ENCODE measurements around the gene ELMO1.

Gene ELMO1

DNA sequence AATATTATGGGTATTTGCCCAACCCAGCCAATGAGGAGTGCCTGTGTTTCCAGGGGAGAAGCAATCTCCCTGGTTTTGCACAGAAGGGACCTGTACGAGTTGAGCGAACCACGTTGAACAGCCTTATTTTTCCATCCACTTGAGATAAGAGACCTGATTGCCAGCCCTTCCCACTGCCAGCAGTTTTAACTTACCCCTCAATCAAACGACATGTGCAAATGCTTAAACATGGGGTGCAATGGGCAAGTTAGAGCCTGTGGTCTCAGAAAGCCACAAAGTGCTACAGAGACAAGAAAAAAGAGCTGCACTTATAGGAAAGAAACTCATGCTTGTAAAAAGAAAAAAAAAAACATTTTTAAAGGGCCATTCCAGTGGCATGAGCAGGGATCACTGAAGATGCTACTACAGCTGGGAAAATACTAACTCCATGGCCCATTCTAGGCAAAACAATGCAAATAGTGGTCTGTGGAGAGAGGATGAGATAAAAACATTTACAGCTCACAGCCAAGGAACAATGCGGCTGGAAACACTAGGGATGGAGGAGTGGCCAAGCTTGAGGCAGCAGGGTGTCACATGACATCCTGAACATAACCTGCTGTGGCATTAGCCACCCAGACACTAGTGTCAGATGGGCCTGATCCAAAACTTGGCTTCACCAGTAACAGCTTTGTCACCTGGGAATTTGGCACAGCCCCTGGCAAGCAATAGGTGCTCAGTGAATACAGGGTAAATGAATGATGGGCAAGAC lies 162.8 kb downstream of the ELMO1 start:
- peaks cover 7% of the 10 kb centered on the region for H3K4me1 ChIP-seq (ENCODE audit: control insufficient read depth, low read depth, low read length)
- peak; percentile 81 for DNase-seq
- H3K18ac ChIP-seq (ENCODE audit: low read length) = peak overlapping the region; percentile 39
- H2AK5ac ChIP-seq (ENCODE audit: low read length) = no peak overlapping the region
- peak overlapping the region; percentile 61 for H2BK120ac ChIP-seq (ENCODE audit: low read depth, low read length)
- H3K56ac ChIP-seq (ENCODE audit: low read length) = peak overlapping the region; percentile 42
- H2BK15ac ChIP-seq (replicated peaks; ENCODE audit: low read depth) = no peak overlapping the region
- H4K5ac ChIP-seq (ENCODE audit: low read length) = no peak overlapping the region
- H3K27me3 ChIP-seq (ENCODE audit: insufficient read depth, low read length, poor library complexity) = no peaks in the 10 kb centered on the region
- no peak overlapping the region for H3K23ac ChIP-seq (ENCODE audit: low read length)
- H3K79me1 ChIP-seq (ENCODE audit: low read length) = no peaks in the 10 kb centered on the region
- no peak overlapping the region for H3K4me3 ChIP-seq (ENCODE audit: low read length)
- H3K27ac ChIP-seq (ENCODE audit: low read depth, low read length) = peak overlapping the region; percentile 13
- H3K36me3 ChIP-seq (ENCODE audit: control insufficient read depth, insufficient read depth, low read length) = no peaks in the 10 kb centered on the region
- no peak overlapping the region for H4K8ac ChIP-seq (ENCODE audit: low read depth, low read length)
- H3K79me2 ChIP-seq (ENCODE audit: control insufficient read depth, insufficient read depth, low read length) = no peaks in the 10 kb centered on the region
- no peak overlapping the region for H3K4me2 ChIP-seq (ENCODE audit: low read length)
- H3K4ac ChIP-seq (ENCODE audit: low read depth, low read length) = peak overlapping the region; percentile 62
- H3K9ac ChIP-seq (ENCODE audit: low read length) = no peak overlapping the region
- H2BK5ac ChIP-seq (ENCODE audit: low read length) = peak overlapping the region; percentile 64
- no CpG with 5 or more reads among the region's 5 CpGs for WGBS (ENCODE audit: extremely low coverage, insufficient coverage, low lambda C conversion rate)

DNA sequence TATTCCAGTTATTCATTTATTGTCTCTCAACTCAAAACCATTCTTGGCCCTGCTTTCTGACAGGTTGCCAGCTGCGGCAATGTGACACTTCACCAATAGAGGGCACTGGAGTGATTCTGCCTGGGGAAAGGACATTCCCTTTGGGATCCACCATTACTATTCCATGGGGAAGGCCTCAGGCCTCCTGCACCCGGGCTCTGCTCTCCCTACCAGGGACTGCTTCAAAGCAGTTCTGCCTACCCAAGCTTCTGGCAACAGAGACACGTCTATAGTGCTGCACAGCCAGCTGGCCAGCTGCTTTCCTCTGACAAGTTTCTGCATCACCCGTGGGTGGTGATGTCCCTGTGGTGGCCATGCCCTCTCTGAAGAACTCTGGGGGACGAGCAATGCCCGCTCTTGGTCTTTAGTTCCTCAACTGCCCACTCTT lies 163.8 kb downstream of the ELMO1 start:
- Histone ChIP-seq H2BK5ac (ENCODE audit: low read length) (peak overlapping the region; percentile 52), H2BK120ac (ENCODE audit: low read depth, low read length) (no peak overlapping the region), H2BK15ac (replicated peaks; ENCODE audit: low read depth) (no peak overlapping the region), H4K5ac (ENCODE audit: low read length) (no peak overlapping the region), H3K4ac (ENCODE audit: low read depth, low read length) (no peak overlapping the region), H3K56ac (ENCODE audit: low read length) (peak overlapping the region; percentile 66), H3K79me1 (ENCODE audit: low read length) (no peaks in the 10 kb centered on the region), H3K18ac (ENCODE audit: low read length) (peak overlapping the region; percentile 56), H4K8ac (ENCODE audit: low read depth, low read length) (no peak overlapping the region), H3K36me3 (ENCODE audit: control insufficient read depth, insufficient read depth, low read length) (no peaks in the 10 kb centered on the region), H3K79me2 (ENCODE audit: control insufficient read depth, insufficient read depth, low read length) (no peaks in the 10 kb centered on the region), H3K4me3 (ENCODE audit: low read length) (no peak overlapping the region), H3K4me1 (ENCODE audit: control insufficient read depth, low read depth, low read length) (peaks cover 7% of the 10 kb centered on the region), H3K27ac (ENCODE audit: low read depth, low read length) (no peak overlapping the region), H2AK5ac (ENCODE audit: low read length) (no peak overlapping the region), H3K23ac (ENCODE audit: low read length) (no peak overlapping the region), H3K4me2 (ENCODE audit: low read length) (no peak overlapping the region), H3K9ac (ENCODE audit: low read length) (no peak overlapping the region), H3K27me3 (ENCODE audit: insufficient read depth, low read length, poor library complexity) (no peaks in the 10 kb centered on the region)
- DNase-seq = peak; percentile 78
- WGBS (ENCODE audit: extremely low coverage, insufficient coverage, low lambda C conversion rate) = no CpG with 5 or more reads among the region's 6 CpGs

DNA sequence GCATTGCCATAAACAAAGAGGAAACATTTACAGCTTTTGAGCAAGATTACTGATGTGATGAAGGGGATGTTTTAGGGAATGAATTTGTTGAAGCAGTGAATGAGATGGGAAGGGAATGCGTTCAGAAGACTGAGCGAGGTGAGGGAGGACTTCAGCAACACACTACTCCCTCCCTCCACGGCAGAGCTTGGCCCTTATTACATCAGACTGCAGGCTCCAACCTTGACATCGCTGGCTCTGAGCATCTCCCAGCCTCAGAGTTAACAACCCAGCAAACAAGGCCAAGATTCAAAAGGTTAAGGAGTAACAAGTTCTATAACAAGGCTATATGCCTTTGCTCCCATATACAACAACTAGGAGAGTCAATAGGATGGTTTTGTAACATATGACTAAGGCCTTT lies 164.4 kb downstream of the ELMO1 start:
- Histone ChIP-seq H3K27ac (ENCODE audit: low read depth, low read length) (no peak overlapping the region), H3K36me3 (ENCODE audit: control insufficient read depth, insufficient read depth, low read length) (no peaks in the 10 kb centered on the region), H3K4me3 (ENCODE audit: low read length) (no peak overlapping the region), H2AK5ac (ENCODE audit: low read length) (no peak overlapping the region), H3K27me3 (ENCODE audit: insufficient read depth, low read length, poor library complexity) (no peaks in the 10 kb centered on the region), H4K5ac (ENCODE audit: low read length) (no peak overlapping the region), H3K9ac (ENCODE audit: low read length) (no peak overlapping the region), H3K56ac (ENCODE audit: low read length) (peak overlapping the region; percentile 51), H3K79me2 (ENCODE audit: control insufficient read depth, insufficient read depth, low read length) (no peaks in the 10 kb centered on the region), H3K4ac (ENCODE audit: low read depth, low read length) (no peak overlapping the region), H2BK5ac (ENCODE audit: low read length) (no peak overlapping the region), H3K79me1 (ENCODE audit: low read length) (no peaks in the 10 kb centered on the region), H3K18ac (ENCODE audit: low read length) (no peak overlapping the region), H3K4me1 (ENCODE audit: control insufficient read depth, low read depth, low read length) (peaks cover 7% of the 10 kb centered on the region), H2BK120ac (ENCODE audit: low read depth, low read length) (no peak overlapping the region), H3K23ac (ENCODE audit: low read length) (no peak overlapping the region), H2BK15ac (replicated peaks; ENCODE audit: low read depth) (no peak overlapping the region), H4K8ac (ENCODE audit: low read depth, low read length) (no peak overlapping the region), H3K4me2 (ENCODE audit: low read length) (no peak overlapping the region)
- no peak for DNase-seq
- WGBS (ENCODE audit: extremely low coverage, insufficient coverage, low lambda C conversion rate) = no CpG with 5 or more reads among the region's 4 CpGs

GRCh38 chr7:37283716-37284115 lies 164.9 kb downstream of the ELMO1 start:
- no peak overlapping the region for H3K9ac ChIP-seq (ENCODE audit: low read length)
- H3K56ac ChIP-seq (ENCODE audit: low read length) = no peak overlapping the region
- peaks cover 7% of the 10 kb centered on the region for H3K4me1 ChIP-seq (ENCODE audit: control insufficient read depth, low read depth, low read length)
- WGBS (ENCODE audit: extremely low coverage, insufficient coverage, low lambda C conversion rate) = no CpG with 5 or more reads among the region's 4 CpGs
- H2BK120ac ChIP-seq (ENCODE audit: low read depth, low read length) = no peak overlapping the region
- H3K4me3 ChIP-seq (ENCODE audit: low read length) = no peak overlapping the region
- no peaks in the 10 kb centered on the region for H3K36me3 ChIP-seq (ENCODE audit: control insufficient read depth, insufficient read depth, low read length)
- no peak overlapping the region for H3K23ac ChIP-seq (ENCODE audit: low read length)
- no peaks in the 10 kb centered on the region for H3K27me3 ChIP-seq (ENCODE audit: insufficient read depth, low read length, poor library complexity)
- no peak overlapping the region for H3K4ac ChIP-seq (ENCODE audit: low read depth, low read length)
- no peak overlapping the region for H2AK5ac ChIP-seq (ENCODE audit: low read length)
- H3K4me2 ChIP-seq (ENCODE audit: low read length) = no peak overlapping the region
- no peak overlapping the region for H2BK15ac ChIP-seq (replicated peaks; ENCODE audit: low read depth)
- no peaks in the 10 kb centered on the region for H3K79me1 ChIP-seq (ENCODE audit: low read length)
- H2BK5ac ChIP-seq (ENCODE audit: low read length) = no peak overlapping the region
- no peak for DNase-seq
- H3K18ac ChIP-seq (ENCODE audit: low read length) = no peak overlapping the region
- no peak overlapping the region for H4K8ac ChIP-seq (ENCODE audit: low read depth, low read length)
- no peaks in the 10 kb centered on the region for H3K79me2 ChIP-seq (ENCODE audit: control insufficient read depth, insufficient read depth, low read length)
- H4K5ac ChIP-seq (ENCODE audit: low read length) = no peak overlapping the region
- H3K27ac ChIP-seq (ENCODE audit: low read depth, low read length) = no peak overlapping the region

- H2AK5ac ChIP-seq (ENCODE audit: low read length) = no peak overlapping the region
- no peak overlapping the region for H3K9ac ChIP-seq (ENCODE audit: low read length)
- H3K18ac ChIP-seq (ENCODE audit: low read length) = no peak overlapping the region
- H3K27ac ChIP-seq (ENCODE audit: low read depth, low read length) = no peak overlapping the region
- H3K4me2 ChIP-seq (ENCODE audit: low read length) = no peak overlapping the region
- no peak overlapping the region for H4K5ac ChIP-seq (ENCODE audit: low read length)
- no peak overlapping the region for H2BK15ac ChIP-seq (replicated peaks; ENCODE audit: low read depth)
- no peak overlapping the region for H3K4me3 ChIP-seq (ENCODE audit: low read length)
- H3K23ac ChIP-seq (ENCODE audit: low read length) = no peak overlapping the region
- DNase-seq = no peak
- H2BK120ac ChIP-seq (ENCODE audit: low read depth, low read length) = no peak overlapping the region
- no peaks in the 10 kb centered on the region for H3K36me3 ChIP-seq (ENCODE audit: control insufficient read depth, insufficient read depth, low read length)
- no peak overlapping the region for H3K4ac ChIP-seq (ENCODE audit: low read depth, low read length)
- no peak overlapping the region for H4K8ac ChIP-seq (ENCODE audit: low read depth, low read length)
- WGBS (ENCODE audit: extremely low coverage, insufficient coverage, low lambda C conversion rate) = no CpG with 5 or more reads among the region's 3 CpGs
- no peaks in the 10 kb centered on the region for H3K79me2 ChIP-seq (ENCODE audit: control insufficient read depth, insufficient read depth, low read length)
- no peaks in the 10 kb centered on the region for H3K79me1 ChIP-seq (ENCODE audit: low read length)
- H3K56ac ChIP-seq (ENCODE audit: low read length) = peak overlapping the region; percentile 57
- no peaks in the 10 kb centered on the region for H3K27me3 ChIP-seq (ENCODE audit: insufficient read depth, low read length, poor library complexity)
- H3K4me1 ChIP-seq (ENCODE audit: control insufficient read depth, low read depth, low read length) = peaks cover 7% of the 10 kb centered on the region
- H2BK5ac ChIP-seq (ENCODE audit: low read length) = no peak overlapping the region
Measured at GRCh38 chr7:37282927-37283326, 165.7 kb downstream of the ELMO1 start.

DNA sequence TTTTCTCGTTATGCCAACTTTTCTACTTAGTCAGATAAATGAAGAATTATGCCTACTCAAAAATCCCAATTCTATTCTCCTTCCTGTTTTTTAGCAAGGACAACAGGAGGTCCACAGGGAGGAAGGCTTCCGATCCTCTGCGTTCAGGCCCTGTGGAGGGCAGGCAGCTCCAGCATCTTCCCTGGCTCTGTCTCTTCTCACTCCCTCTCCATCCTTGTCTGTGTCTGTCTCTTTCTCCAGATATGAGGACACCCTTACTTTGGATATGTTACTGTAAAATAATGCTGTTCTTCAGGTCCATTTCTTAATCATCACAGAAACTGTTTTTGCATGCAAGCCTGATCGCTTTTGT lies 166.6 kb downstream of the ELMO1 start:
- no peak overlapping the region for H3K18ac ChIP-seq (ENCODE audit: low read length)

More for the DNA sequence above, 166.6 kb downstream of the ELMO1 start:
- Histone ChIP-seq H3K79me2 (ENCODE audit: control insufficient read depth, insufficient read depth, low read length) (no peaks in the 10 kb centered on the region), H3K79me1 (ENCODE audit: low read length) (peaks cover under 1% of the 10 kb centered on the region), H2AK5ac (ENCODE audit: low read length) (no peak overlapping the region), H2BK120ac (ENCODE audit: low read depth, low read length) (no peak overlapping the region), H3K27ac (ENCODE audit: low read depth, low read length) (no peak overlapping the region), H2BK15ac (replicated peaks; ENCODE audit: low read depth) (no peak overlapping the region), H3K4me1 (ENCODE audit: control insufficient read depth, low read depth, low read length) (peaks cover 7% of the 10 kb centered on the region), H2BK5ac (ENCODE audit: low read length) (no peak overlapping the region), H3K56ac (ENCODE audit: low read length) (no peak overlapping the region), H3K36me3 (ENCODE audit: control insufficient read depth, insufficient read depth, low read length) (no peaks in the 10 kb centered on the region), H3K23ac (ENCODE audit: low read length) (no peak overlapping the region), H4K5ac (ENCODE audit: low read length) (no peak overlapping the region), H3K27me3 (ENCODE audit: insufficient read depth, low read length, poor library complexity) (no peaks in the 10 kb centered on the region), H3K9ac (ENCODE audit: low read length) (no peak overlapping the region), H3K4me2 (ENCODE audit: low read length) (no peak overlapping the region), H4K8ac (ENCODE audit: low read depth, low read length) (no peak overlapping the region), H3K4ac (ENCODE audit: low read depth, low read length) (no peak overlapping the region), H3K4me3 (ENCODE audit: low read length) (no peak overlapping the region)
- no peak for DNase-seq
- WGBS (ENCODE audit: extremely low coverage, insufficient coverage, low lambda C conversion rate) = no CpG with 5 or more reads among the region's 4 CpGs
